ENCODE data around the gene TNC.

TNC gene

DNA sequence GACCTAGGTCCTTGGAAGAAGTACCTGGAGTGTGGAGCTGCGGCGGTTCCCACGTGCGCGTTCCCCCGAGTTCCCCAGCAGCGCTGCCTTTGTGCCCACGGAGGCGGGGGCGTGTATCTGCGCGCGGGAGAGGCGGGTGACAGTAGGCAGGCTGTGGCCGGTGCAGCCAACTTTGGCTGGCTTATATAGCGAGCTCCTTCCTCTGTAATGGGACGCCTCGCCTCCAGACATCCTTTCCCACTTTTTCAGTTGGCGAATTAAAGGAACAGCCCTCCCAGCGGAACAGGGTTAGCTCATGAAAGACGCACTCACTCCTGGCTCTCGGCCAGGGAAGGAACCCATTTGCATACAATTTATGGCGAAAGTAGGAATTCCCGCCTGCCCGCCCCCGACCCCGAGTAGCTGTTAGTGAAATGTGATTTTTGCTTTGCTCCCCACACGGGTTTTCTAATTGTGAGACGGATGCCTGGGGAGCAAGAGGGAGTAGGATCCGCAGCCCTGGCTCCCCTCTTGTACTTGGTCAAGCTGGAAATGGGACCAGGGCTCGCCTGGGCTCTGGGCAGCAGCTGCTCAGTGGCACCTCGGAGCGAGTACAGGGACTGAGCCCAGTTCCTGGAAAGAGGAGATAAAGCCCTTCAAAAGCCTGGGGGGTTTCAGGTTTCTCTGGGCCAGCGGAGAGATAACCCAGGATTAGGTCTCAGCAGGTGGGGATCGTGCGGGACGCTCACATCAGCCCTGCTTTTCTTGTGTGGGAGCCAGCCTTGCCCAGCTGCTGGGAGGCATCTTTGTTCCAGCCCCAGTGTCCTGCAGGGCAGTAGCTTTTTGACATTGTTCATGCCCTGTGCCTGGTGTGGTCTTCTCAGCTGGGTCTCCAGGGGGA is at the start of gene TNC:
TNC (minus strand) TSS at position 159 of the 880 bp plus-strand sequence. CDS start 27,139 bp downstream, outside the sequence.
- DNase-seq (ENCODE audit: low spot score): no peak

DNA sequence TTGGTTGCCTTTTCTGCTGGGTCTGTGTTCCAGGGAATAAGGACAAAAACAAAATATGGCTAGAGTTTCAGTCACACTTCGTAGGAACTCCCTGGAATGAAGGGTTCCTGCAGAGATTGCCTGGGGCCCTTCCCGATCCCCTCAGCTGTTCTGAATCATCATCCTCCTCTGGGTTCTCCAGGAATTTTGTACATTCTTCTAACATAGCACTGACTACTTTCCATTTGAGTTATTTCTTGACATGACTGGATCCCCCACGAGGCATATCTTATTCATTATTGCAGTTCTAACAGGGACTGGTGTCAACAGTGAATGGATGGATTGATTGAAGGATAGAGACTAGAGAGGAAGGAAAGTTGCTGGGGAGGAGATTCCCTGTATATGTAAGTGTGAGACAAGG is 49.2 kb upstream of the TNC start:
- no peak for DNase-seq (ENCODE audit: low spot score)

DNA sequence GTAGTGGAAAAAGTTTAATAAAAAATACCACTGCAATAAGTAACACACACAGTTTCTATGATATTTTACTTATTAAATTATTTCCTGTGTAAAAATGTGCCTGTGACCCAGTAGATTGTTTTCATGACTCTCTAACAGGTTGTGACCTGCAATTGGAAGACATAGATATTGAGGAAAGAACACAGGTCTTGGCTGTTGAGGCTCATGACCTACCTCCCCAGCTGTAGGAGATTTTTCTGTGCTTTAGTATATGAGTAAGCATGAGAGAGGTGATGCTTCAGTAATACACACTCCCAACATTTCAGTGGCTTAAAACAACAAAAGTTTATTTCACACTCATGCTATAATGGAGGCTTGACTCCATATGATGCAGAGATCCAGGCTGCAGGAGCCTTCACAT is 47.3 kb upstream of the TNC start:
- no peak for DNase-seq (ENCODE audit: low spot score)

DNA sequence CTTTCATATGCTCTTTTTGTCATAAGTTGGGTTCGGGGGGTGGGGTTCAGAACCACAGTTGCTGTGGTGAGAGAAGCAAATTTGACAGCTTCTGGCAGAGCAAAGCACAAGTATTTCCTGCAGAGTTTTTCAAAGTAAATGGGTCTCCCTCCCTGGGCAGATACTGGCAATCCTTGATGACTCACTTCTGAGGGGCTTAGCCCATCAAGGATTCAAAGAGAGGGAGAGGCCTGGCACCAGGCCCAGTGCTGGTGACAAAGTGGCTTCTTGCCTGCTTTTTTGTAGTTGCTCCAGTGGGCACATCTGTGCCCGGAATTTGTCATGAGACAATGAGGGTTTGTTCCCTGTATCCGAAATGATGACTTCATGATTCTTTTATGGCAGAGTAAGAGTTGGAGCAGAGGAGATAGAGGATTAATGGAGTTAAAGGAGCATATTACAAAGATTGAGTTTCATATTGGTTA is 46.6 kb upstream of the TNC start:
- DNase-seq (ENCODE audit: low spot score): no peak

DNA sequence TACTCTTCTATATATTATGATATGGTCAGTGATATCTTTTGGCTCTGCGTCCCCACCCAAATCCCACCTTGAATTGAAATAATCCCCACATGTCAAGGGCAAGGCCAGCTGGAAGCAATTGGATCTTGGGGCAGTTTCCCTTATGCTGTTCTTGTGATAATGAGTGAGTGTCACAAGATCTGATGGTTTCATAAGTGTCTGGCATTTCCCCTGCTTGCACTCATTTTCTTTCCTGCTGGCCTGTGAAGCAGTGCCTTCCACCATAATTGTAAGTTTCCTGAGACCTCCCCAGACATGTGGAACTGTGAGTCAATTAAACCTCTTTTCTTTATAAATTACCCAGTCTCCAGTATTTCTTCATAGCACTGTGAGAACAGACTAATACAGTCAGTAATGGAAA is 45.0 kb upstream of the TNC start:
- DNase-seq (ENCODE audit: low spot score): no peak

DNA sequence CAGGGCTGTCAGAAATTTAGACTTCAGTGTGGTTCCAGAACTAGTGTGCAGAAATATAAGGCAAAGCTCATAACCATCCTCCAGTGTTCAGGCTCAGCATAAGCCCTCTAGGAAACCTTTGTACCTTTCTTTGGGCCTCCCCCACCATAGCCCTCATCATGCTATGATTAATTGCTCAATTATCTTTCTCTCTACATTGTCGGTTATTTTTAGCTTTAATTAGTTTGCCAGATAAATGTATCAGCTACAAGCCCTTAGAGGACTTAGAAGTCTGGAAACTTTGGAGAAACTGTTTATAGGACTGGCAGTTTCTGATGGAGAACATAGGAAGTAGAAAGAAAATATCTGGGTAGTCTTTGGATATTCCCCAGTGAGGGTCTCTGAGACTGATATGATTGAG is 43.5 kb upstream of the TNC start:
- DNase-seq (ENCODE audit: low spot score): no peak

DNA sequence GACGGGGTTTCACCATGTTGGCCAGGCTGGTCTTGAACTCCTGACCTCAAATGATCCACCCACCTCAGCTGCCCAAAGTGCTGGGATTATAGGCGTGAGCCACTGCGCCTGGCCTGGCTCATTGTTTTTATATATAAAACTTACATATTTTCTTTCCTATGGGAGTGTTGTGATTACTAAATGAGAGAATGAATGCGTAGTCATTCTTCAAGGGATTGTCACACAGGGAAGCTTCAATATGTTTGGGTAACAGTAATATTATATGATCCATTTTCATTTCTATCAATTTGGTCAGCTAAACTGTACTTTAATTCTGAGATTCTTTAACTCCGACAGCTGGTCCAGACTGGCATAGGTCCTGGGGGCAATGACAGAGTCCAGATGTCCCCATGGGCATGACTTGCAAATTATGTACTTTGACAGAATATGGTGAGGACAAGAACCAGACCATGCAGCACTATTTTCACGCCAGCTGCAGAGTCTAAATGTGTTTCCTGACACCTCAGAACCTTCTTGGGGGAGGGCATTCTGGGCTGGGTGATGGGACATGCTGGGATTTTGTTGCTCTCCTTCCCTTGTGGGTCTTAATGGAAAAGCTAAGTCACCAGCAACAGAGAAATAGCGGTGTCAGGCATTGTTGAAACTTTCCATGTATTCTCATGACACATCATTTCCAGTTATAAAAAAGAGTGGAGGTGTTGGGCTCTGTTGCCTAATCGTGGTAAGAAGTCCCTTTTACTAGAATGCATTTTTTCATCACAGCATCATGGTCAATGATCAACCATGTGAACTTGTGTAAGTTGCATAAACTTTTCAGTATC is 40.9 kb upstream of the TNC start:
- DNase-seq (ENCODE audit: low spot score): no peak

DNA sequence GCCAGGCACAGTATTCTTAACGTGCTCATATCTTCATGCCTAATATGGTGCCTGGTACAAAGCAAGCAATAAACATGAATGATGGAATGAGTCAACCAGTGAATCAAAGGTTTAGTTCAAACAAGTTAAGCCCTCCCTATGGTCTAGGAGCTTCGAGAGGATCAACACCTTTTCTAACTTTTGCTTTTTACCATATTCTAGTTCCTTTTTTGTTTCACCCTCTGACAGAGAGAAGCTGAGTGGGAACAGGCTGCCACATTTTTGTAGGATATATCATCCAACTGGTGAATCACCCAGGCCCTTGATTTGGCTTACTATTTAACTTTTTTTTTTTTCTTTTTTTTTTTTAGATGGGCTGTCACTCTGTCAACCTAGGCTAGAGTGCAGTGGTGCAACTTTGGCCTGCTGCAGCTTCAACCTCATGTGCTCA is 39.3 kb upstream of the TNC start:
- no peak for DNase-seq (ENCODE audit: low spot score)

DNA sequence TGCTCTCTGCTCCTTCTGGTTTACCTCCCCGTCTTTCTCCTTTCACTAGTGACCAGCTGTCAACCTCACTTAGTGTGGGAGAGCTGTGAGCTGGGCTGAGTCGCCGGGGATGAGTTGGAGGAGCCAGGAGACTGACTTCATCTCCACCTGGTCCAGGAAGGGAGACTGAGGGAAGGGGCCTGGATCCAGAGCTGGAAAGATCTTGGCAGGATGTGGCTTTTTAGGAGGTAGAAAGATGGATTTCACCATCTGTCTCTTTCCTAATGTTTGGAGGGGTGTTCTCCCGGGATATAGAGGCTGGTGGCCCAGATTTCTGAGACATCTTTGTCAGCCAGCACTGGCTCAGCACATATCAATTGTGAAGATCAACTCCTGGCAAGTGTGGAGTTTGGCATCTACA is 37.1 kb upstream of the TNC start:
- no peak for DNase-seq (ENCODE audit: low spot score)

DNA sequence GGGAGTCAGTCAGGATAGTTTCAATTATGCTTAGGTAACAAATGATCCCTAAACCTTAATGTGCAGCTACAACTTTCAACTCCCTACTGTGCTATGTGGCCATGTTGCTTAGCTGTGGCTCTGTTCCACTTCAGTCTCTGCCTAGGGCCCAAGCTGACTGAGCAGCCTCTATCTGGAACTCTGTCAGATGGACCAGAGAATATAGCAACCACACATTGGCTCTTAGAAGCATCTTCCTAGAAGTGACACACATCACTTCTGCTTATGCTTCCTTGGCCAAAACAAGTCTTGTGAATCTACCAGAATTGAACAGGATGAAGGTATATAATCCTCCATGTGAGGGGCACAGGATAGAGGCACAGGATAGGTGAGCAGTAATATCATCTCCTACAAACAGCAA is 36.7 kb upstream of the TNC start:
- DNase-seq (ENCODE audit: low spot score): no peak

DNA sequence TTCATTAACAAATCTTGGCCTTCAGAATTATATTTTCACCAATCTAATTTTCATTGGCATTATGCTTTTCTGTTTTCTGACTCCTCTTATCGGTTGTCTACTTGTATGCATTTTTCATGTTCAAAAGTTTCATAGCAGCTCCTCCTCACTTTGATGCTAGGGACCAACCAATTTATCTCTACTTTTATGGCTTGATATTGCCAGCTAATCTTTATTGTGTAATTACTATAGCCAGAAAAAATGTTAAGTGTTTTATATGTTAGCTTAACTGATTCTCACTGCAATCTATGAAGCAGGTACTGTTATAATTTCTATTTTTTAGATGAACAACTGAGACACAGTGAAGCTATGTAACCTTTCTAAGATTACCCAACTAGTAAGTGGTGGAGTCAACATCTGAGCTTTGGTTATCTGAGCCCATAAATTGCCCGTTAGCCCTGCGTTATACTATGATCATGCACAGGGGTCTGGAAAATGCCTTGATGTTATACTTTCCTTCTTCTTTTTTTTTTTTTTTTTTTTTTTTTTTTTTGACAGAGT is 34.4 kb upstream of the TNC start:
- DNase-seq (ENCODE audit: low spot score): no peak

DNA sequence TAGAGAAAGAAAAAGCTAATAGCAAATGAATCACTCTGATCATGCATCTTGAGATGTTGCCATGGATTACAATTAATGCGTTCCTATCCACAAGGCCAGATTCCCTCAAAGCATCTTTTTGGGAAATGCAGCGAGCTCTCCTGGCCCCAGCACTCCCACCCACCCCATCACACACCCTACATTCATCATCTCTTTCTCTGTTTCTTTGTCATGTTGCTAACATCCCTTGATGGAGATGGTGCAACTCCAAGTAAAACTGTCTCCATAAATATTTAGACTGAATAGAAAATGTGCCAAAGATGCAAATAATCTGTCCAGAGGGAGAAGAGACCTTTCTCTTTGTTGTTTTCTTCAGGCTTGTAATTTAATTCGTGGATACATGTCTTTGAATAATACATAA is 30.8 kb upstream of the TNC start:
- DNase-seq (ENCODE audit: low spot score): no peak

DNA sequence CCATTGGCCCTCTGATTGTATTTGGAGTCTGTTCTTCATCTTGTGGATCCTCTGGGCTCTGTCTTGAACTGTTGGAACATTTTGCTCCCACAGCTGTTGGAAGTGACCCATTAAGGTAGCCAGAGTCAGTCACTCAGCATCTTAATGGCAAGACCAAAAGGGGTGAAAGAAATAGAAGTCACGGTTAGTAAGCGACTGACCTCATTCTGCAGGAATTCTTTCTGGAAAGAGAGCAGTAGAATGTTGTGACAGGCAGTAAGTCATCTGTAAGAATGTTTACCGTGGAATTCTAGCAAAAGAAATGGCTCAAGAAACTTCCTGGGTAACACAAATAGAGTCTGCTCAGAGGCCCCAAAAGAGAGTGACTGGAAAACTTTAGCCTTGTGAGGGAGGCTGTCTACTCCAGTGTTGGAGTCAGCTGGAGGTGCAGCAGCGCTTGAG is 28.6 kb upstream of the TNC start:
- DNase-seq (ENCODE audit: low spot score): no peak

DNA sequence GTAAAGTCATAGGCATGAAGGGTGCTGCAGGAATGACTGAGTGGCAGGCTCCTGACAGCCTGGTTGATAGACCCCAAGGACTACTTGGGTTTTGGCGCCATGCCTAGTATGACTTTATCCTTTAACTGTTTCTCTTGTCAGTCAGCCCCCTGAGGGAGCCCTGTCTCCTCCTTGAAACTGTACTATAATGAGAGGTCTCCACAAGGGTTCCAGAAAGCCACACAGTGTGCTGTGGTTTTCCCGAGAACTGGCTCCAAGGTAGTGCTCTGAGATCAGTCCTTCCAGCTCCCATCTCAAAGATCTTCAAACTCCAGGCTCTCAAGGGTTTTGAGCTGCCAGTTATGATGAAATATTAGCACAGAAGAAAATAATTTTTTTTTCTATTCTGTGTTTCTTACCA is 26.7 kb upstream of the TNC start:
- DNase-seq (ENCODE audit: low spot score): no peak

DNA sequence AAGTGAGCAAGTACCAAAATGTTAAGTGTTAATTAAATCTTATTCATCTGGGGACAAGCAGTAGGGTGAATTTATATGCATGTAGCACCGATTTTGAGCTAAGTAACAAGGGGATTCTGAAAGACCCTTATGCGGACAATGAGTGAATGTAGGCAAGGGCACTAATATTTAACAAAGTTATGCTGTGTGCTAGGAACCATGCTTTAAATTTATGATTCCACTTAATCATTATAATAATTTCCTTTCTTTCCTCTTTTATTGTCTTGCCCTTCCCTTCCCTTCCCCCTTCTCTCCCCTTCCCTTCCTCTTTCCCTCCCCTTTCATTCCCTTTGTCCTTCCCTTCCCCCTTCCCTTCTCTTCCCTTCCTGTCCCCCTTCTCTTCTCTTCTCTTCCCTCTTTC is 25.7 kb upstream of the TNC start:
- DNase-seq (ENCODE audit: low spot score): no peak

DNA sequence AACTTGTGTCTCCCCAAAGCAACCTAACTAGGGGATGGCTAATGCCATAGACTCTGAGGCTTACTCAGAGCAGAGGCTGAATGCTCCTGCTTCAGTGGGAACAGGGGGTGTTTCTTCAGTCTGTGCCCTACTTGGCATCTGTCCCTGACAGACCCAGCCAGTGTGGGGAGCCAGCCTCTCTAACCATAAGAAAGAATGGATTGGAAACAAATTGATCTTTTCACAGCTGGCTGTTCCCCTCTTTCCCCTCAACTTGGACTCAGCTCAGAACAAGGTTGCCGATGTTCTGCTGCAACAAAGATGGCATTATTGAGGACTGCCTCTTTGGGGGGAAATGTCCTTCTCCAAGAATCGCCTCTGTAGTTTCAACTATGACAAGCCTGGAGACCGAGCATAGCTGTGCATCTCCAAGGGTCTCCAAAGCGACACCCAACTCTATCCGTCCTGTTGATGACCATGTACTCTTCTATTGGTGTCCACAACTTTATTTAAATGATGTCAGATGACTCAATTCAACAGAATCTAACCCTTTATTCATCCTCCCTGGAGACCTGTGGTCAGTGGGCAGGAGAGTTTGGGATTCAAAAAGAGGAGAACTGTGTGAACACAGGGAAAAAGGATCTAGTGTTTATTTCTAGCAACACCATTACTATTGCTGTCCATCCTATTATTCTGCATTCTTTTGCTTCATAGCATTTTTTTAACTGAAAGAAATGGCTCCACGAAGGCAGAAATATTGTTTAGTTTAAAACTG is 24.7 kb upstream of the TNC start:
- no peak for DNase-seq (ENCODE audit: low spot score)

DNA sequence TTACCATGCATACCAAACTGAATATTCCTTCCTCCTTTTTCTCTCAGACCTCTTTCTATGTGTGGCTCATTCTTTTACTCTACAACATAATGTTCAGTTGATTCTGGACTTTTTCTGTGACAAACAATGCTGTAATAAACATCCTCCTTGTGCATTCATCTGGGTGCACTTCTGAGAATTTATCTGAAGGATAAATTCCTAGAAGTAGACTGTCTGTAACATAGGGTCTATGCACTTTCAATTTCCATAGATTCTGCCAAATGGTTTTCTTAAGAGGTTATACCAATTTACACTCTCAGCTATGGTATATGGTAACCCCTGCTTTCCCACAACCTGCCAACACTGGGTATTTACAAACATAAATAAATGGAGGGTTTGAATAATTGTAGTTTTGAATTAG is 24.1 kb upstream of the TNC start:
- DNase-seq (ENCODE audit: low spot score): no peak

DNA sequence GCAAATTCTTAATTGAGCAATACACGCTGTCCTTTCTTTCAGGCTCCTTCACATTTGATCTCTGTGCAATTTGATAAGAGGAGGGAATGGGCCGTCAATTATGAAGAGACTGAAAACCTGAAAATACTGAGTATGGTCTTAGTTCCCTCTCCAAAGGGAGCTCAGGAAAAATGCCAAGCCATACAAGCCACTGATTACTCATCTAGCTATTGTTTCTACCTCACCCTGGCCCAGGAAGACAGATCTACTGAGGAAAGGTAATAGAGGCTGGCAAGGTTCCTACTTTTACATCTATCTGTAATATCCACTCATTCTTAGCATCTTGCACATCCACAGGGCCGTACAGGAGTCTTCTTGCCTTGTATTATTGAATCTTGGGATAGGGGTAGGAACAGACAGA is 23.7 kb upstream of the TNC start:
- no peak for DNase-seq (ENCODE audit: low spot score)

DNA sequence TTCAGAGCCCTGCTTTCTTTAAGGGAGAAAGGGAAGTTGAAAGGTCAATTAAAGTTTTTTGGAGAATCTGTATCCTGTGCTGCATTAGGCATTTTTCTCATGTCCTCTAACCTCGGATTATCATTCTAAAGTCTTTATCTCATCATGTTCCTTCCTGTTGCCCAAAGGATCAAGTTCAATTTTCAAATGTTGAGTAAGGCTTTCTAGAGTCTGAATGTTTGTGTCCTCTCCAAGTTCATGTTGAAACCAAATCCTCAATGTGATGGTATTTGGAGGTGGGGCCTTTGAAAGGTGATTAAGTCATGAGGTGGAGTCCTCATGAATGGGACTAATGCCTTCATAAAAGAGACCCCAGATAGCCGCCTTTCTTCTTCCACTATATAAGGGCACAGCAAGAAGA is 20.2 kb upstream of the TNC start:
- no peak for DNase-seq (ENCODE audit: low spot score)

DNA sequence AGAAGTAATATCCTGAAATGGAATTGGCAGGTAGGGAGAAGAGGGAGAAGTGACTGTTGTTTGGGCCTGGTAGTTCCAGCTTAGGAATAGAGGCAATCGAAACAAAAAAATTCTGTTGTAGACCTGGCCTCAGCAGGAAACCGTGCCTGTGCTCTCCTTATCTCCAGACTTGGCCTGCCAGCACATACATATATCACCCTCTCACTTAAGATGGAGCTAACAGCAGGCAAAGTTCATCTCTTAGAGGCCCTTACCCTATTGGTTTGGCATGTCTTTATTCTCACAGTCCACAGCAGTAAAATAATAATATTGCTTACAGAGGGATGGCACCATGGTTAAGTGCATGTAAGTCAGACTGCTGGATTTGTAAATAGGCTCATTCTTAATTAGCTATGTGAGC is 19.6 kb upstream of the TNC start:
- no peak for DNase-seq (ENCODE audit: low spot score)

DNA sequence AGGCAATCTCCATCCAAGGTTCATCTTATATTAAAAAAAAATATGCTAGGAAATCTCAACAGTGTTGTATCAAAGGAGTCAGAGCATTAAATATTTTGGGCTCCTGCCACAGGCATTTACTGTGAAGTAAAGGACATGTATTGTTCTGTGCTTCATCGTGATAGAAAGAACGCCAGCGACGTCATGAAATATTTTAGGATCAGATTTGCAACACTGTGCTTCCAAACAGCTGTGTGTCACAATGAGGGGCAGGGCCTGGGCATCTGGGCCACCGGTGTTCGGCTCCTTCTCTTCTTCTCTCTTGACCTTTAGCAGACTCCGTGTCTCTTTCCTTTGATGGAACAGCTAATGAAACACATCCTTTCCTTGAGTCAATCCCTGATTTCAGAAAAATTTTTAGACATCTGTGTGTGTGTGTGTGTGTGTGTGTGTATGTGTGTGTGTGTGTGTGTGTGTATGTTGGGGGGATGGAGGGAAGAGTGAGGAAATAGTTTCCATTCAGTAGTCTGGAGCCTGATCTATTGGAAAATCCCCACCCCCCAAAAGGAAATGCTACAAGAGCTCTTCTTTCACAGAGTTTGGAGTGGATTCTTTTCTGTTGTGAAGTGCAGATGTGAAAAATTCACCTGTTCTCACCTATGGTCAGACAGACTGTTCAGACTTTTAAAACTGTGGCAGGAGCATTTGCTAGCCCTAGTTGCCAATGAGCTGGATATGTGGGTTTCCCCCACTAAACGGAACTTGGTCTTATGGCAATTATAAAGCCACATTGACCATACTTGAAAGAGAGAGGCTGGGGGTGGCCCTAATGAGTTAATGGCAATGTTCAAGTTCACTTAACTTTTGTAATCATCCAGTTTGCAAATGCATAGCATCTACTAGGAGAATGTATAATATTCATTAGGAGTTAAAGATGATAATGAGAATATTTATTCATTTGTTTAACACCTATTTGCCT is 18.1 kb upstream of the TNC start:
- no peak for DNase-seq (ENCODE audit: low spot score)
